Parathyroid adenoma (tissue), 2 donors: ENCODE measurements around the gene TMEM141.

Source experiments
- H2AFZ ChIP-seq: fragments of 300-600 bp; sonication (generic); one replicate; pipeline ENCODE4 v1.7.0; 2017; ENCODE audit warnings: antibody characterized with exemption, mild to moderate bottlenecking
- H3K27ac ChIP-seq: fragments of 300-600 bp; sonication (generic); one replicate; pipeline ENCODE4 v1.7.0; 2017
- H3K27me3 ChIP-seq: fragments of 300-600 bp; sonication (generic); one replicate; pipeline ENCODE4 v1.7.0; 2017; ENCODE audit warnings: low read length; ENCODE audit not compliant: control insufficient read depth, insufficient read depth
- H3K36me3 ChIP-seq: fragments of 300-600 bp; sonication (generic); one replicate; pipeline ENCODE4 v1.7.0; 2017; ENCODE audit warnings: low read length; ENCODE audit not compliant: control insufficient read depth, insufficient read depth
- H3K4me1 ChIP-seq: fragments of 300-600 bp; sonication (generic); one replicate; pipeline ENCODE4 v1.7.0; 2017; ENCODE audit warnings: control low read depth
- H3K4me2 ChIP-seq: fragments of 300-600 bp; sonication (generic); one replicate; pipeline ENCODE4 v1.7.0; 2017; ENCODE audit warnings: low read length
- H3K4me3 ChIP-seq: fragments of 300-600 bp; sonication (generic); one replicate; pipeline ENCODE4 v1.7.0; 2017; ENCODE audit warnings: low read depth, low read length
- H3K79me2 ChIP-seq: fragments of 300-600 bp; sonication (generic); one replicate; pipeline ENCODE4 v1.7.0; 2017; ENCODE audit warnings: control low read depth
- H3K9ac ChIP-seq: fragments of 300-600 bp; sonication (generic); one replicate; pipeline ENCODE4 v1.7.0; 2017; ENCODE audit warnings: mild to moderate bottlenecking
- H3K9me3 ChIP-seq: fragments of 300-600 bp; sonication (generic); one replicate; pipeline ENCODE4 v1.7.0; 2017; ENCODE audit warnings: low read length; ENCODE audit not compliant: control insufficient read depth
- TF ChIP-seq, protein P1 (sequence below): fragments of 300-600 bp; sonication (generic); IDR thresholded peaks from one replicate; pipeline ENCODE4 v1.7.0; 2017; ENCODE audit warnings: antibody characterized with exemption, mild to moderate bottlenecking
- donor health status: primary hyperparathyroidism.

Gene TMEM141

DNA sequence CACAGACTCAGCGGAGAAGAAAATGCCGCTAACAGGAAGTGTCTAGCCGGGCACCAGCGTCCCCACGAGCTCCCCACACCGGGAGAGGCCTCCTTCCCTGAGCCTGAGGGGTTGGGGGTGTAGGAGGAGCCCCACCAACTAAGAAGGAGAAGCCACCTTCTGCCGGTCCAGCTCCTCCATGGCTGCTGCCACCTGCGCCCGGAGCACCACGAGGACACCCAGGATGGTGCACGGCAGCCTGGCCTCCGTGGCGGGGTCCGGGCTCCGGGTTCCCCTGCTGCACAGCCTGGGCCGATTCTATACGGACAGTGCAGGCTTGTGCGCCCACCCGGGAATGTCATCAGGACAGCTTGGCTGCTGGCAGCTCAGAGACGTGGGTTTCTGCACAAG, 33.4 kb upstream of the TMEM141 start:
- Histone ChIP-seq H3K27ac (no peak overlapping the region), H3K4me3 (no peak overlapping the region), H3K79me2 (no peaks in the 10 kb centered on the region), H3K9ac (no peak overlapping the region), H3K27me3 (no peaks in the 10 kb centered on the region), H3K4me1 (no peaks in the 10 kb centered on the region), H2AFZ (no peak overlapping the region), H3K36me3 (no peaks in the 10 kb centered on the region), H3K9me3 (no peaks in the 10 kb centered on the region), H3K4me2 (no peak overlapping the region)
- TF ChIP-seq, protein P1, sequence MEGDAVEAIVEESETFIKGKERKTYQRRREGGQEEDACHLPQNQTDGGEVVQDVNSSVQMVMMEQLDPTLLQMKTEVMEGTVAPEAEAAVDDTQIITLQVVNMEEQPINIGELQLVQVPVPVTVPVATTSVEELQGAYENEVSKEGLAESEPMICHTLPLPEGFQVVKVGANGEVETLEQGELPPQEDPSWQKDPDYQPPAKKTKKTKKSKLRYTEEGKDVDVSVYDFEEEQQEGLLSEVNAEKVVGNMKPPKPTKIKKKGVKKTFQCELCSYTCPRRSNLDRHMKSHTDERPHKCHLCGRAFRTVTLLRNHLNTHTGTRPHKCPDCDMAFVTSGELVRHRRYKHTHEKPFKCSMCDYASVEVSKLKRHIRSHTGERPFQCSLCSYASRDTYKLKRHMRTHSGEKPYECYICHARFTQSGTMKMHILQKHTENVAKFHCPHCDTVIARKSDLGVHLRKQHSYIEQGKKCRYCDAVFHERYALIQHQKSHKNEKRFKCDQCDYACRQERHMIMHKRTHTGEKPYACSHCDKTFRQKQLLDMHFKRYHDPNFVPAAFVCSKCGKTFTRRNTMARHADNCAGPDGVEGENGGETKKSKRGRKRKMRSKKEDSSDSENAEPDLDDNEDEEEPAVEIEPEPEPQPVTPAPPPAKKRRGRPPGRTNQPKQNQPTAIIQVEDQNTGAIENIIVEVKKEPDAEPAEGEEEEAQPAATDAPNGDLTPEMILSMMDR: no peak

DNA sequence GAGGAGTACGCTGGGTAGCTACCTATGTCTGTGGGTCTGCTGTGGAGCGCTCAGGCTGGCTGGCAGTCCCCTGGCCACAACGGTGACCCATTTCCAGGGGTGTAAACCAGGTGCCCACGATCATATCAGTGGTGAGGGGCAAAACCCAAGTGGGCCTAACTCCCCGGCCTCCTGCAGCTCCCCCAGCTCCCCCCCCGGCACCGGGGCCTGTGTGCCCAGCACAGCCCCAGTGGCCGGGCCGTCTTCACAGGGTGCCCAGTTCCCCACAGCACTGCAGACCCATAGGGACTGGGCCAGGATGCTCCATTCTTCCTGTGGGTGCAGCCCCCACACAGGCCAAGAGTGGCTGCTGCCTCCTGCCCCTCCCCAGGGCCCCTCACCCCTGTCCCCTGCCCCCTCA, 32.1 kb upstream of the TMEM141 start:
- Histone ChIP-seq H3K79me2 (no peaks in the 10 kb centered on the region), H3K27me3 (no peaks in the 10 kb centered on the region), H3K36me3 (no peaks in the 10 kb centered on the region), H3K4me2 (no peak overlapping the region), H3K4me3 (no peak overlapping the region), H3K27ac (no peak overlapping the region), H3K4me1 (no peaks in the 10 kb centered on the region), H3K9me3 (no peaks in the 10 kb centered on the region), H2AFZ (no peak overlapping the region), H3K9ac (no peak overlapping the region)
- TF ChIP-seq, protein P1: no peak

DNA sequence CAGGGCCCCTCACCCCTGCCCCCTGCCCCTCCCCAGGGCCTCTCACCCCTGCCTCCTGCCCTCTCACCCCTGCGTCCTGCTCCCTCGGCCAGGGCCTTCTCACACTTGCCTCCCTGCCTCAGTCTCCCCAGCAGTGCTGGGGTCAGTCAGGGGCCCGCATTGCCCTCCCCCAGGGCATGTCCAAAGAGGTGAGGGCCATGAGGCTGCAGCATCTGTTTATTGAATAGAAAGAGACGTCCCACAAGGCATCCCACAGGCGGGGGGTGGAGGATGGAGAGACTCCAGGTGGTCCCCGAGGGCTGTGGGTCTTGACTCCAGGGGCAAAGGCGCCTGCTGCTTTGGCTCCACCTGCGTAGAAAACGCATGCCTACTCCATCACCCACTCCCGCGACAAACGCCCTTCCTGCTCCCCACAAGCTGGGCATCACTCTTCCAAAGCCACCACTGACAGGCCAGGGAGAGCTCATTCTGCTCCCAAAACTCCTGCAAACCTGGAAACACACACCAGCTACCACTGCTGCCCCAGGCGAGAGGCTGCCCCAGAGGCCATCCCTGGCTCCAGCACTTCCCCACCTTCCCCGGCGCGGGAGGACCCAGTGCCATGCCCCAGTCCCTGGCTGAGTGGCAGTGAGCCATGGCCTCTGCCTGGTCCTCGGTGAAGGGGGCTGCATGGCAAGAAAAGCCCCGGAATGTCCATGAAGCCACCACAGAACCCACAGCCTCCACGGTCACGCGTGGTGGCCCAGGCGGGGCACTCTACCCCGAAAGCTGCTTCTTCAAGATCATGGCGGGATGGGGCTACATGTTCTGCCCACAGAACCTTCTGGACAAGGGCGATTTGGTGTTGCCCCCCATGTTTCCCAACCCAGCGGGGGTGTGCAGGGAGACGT, 31.5 kb upstream of the TMEM141 start:
- H3K27me3 ChIP-seq: no peaks in the 10 kb centered on the region
- no peak overlapping the region for H3K4me2 ChIP-seq
- no peaks in the 10 kb centered on the region for H3K4me1 ChIP-seq
- H3K9ac ChIP-seq: no peak overlapping the region
- H3K79me2 ChIP-seq: no peaks in the 10 kb centered on the region
- H2AFZ ChIP-seq: no peak overlapping the region
- TF ChIP-seq, protein P1: no peak
- H3K27ac ChIP-seq: no peak overlapping the region
- no peaks in the 10 kb centered on the region for H3K36me3 ChIP-seq
- no peak overlapping the region for H3K4me3 ChIP-seq
- H3K9me3 ChIP-seq: no peaks in the 10 kb centered on the region

DNA sequence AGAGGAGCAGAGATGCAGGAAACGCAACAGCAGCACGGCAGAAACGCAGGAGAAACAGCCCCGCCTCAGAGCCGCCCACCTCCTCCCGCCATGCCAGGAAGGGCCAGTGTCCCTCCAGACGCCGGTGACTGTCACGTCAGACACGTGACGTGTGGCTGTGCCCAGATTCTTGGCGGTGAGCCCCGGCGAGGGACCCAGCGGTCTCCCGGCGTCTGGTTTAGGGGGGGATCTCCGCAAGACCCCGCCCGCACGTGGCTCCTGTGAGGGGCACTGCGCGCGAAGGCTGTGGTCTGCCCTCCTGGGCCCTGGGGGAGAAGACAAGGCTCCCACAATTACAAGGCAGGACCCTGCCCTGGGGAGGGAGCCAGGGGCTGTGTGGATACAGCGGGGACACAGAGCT, 30.7 kb upstream of the TMEM141 start:
- H3K4me2 ChIP-seq: no peak overlapping the region
- H3K36me3 ChIP-seq: no peaks in the 10 kb centered on the region
- H2AFZ ChIP-seq: no peak overlapping the region
- no peaks in the 10 kb centered on the region for H3K79me2 ChIP-seq
- no peak overlapping the region for H3K27ac ChIP-seq
- no peak overlapping the region for H3K4me3 ChIP-seq
- no peaks in the 10 kb centered on the region for H3K27me3 ChIP-seq
- H3K9ac ChIP-seq: no peak overlapping the region
- H3K9me3 ChIP-seq: no peaks in the 10 kb centered on the region
- TF ChIP-seq, protein P1: no peak
- no peaks in the 10 kb centered on the region for H3K4me1 ChIP-seq
